NCI-H1105 treated with DMSO at 0.1 percent for 48 hours (cell line): ENCODE data around the gene MCC.

Experiments used
- DNase-seq: peaks from one replicate; lab custom pipeline; 2025; lab: John Stamatoyannopoulos, UW

The MCC gene

DNA sequence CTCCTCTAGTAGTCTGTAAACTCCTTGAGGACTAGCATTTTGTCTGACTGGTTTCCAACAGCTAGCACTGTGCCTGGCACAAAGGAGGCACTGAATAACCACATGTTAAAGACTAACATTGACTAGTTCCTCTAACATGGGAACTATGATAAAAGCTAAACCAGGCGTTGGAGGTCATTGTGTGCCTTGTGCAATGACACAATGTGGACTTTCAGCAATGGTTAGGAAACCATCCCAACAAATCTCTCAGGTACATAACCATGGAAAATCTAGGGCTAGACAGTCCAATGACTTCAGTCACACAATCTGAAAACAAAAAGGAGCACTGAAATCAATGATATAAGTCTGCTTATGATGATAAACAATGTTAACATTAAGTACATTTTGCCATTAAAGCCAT is 311.0 kb downstream of the MCC start:
- DNase-seq: no peak

DNA sequence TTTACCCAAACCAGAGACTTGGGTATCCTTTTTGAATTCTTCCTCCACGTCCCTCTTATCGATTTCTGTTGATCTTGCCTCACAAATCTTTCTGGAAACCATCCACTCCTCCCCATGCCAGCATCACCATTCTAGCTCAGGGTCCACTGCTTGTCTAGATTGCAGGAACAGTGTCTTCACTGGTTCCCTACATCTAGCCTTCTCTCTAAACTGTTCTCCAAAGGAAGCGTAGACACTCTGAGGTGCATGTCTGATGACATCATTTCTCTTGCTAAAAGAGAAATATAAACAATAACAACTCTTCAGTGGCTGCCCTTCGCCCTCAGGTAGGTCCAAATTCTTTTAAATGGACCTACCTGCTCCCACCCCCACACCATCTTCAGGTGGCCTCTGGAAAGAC is 311.5 kb downstream of the MCC start:
- no peak for DNase-seq

DNA sequence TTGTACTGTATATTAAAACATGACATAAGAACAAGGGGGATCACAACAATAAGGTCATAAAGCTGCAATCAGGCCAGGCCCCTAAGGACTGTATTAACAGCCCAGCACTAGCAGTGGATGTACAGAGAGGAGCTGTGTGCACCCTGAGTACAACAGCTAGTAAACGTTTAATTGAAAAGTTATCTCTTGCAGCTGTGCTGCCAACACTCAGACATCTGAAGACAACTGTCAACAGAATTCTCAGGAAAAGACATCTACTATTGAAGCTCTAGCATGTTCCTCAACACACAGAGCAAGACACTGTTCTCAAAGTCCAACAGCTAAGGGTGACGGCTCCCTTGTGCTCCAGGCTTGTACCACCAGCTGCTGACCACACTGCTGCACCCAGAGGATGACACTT is 312.1 kb downstream of the MCC start:
- DNase-seq: no peak

DNA sequence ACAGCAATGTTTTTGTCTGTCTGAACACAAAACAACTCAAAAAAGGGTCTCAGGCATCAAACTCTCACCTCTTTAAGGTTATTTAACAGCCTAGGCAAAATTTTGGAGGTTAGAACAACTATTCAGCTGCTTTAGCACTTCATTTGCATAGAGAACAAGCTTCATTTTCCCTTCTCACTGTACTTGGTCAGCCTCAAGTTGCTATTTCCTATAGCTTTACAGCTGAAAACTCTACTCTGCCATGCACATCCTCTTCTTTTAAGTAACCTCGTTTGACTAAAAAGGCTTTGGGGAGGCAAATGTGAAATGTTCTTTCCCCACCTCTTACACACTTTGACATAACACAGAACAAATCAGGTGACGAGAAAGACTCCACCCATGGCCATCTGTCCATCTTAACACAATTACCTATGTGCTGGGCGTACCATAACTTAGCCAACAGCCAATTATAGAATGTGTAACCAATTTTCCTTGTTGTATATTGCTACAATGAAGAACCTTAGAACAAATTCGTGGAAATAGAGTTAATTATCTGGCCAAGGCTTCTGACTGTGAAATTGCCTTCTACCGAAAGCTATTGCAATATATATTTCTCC is 315.9 kb downstream of the MCC start:
- no peak for DNase-seq

DNA sequence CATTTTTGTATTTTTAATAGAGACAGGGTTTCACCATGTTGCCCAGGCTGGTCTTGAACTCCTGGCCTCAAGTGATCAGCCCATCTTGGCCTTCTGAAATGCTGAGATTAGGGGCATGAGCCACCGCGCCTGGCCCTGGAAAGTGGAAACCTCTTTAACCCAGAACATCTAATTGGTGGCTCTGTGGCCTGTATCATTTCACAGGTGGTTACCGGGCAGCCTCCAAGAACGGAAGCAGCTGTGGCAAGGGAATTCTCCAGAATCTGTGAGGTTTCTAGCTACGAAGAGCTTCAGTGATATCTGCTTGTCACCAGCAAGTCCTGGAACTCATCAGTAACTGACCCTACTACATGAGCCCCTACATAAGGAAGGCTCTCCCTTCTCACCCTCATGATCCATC is 316.7 kb downstream of the MCC start:
- DNase-seq: no peak

DNA sequence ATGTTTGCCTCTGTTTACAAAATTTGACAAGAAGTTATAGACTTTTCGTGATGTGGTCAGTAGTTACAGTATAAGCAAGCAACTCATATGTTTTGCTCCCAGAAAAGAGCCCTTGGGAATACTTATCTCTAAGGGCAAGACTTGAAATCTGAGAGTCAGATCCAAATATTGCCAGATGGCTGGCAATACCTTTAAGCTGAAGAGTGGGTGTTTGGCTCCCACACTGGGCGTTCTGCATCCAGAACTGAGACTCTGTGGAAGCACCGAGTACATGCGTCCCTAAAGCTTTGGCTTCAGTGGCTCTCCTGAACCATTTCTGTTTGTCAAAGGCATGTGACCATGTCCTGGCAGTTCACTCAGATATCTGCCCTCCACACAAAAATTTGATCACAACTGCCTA is 317.5 kb downstream of the MCC start:
- no peak for DNase-seq

DNA sequence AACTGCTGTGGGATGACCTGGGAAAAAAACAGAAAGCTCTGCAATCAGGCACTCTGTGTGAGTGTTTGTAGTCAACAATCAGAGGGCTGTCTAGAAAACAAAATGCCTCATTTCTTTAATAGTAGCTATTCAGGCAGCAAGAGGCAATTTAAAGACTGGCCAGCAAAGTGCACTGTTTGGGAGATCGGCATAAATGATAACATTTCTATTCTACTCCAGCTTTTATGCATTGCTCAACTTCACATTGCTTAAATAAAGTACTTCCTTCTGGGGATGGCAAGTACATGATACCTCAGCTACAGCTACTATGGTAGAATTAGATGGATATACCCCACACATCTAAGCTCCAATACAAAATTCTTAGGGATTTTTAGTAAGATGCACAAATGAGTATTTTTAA is 318.5 kb downstream of the MCC start:
- no peak for DNase-seq

DNA sequence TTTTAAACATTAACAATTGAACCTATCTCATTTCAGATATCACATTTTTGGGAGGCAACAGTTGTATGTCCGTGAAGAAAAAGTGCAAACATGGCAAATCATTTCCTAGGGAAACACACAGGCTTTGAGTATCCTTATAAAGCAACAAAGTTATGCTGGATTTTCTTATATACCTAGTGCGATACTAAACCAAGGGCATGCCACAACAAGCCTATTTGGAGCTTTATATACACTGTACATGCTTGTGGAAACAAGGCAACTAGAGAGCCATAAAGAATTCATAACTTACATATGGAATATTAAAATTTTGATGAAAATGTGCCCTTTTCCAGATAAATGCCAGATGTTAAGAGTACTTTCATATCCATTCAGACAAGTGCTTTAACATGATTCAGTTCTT is 320.3 kb downstream of the MCC start:
- DNase-seq: no peak

DNA sequence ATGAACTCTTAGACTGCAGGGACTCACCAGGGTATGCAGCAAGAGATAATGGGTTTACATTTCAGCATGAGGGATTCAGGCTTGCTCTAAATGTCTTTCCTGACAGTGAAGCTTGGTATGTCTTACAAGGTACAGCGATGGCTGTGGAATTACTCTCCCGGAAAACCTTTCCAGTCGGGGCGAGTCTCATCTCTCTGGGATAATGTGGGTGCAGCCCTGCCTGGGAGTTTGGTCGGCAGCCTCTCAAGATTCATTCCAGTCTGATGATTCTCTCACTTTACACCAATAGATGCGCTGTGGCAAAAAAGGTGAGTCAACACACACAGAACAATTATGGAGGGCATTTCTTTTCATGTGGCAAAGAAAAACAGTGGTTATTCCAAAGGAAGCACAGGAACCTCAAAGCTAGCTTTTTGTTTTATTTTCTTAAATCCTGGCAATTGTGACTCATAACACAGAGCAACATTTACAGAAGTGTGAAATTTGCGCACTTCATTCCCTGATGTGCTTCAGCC is 321.3 kb downstream of the MCC start:
- no peak for DNase-seq

DNA sequence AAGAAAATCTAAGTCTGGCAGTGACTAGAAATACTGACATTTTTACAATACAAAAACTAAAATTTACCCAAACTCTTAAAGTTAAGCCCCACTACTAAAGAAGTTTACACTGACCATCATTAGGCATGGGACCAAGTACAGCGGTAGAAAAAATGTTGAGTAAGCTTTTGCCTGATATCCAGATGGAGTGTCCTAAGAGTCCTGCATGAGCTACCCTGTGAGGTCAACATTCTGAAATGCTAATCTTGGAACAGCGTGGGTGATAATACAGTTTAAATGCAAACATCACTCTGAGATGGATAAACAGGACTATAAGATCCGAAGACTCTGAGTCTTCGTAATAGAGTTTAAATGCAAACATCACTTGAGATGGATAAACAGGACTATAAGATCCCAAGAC is 322.0 kb downstream of the MCC start:
- no peak for DNase-seq

DNA sequence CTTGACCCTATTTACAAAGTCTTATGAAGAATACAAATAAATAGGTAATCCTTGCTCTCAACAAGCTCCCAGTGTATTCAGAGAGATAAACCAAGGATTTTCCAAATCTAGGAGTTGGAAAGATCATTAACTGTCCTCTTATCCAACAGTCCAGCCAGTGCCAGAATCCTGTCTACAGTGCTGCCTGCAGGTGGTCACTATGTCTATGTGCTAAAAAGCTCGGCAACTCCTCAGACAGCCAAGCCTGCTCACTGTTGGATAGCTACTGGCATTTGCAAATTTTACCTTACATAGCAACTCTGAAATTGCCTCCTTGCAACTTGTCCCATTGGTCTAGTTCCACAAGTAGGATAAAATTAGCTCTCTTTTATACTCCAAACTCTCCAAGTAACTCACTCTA is 324.2 kb downstream of the MCC start:
- no peak for DNase-seq

DNA sequence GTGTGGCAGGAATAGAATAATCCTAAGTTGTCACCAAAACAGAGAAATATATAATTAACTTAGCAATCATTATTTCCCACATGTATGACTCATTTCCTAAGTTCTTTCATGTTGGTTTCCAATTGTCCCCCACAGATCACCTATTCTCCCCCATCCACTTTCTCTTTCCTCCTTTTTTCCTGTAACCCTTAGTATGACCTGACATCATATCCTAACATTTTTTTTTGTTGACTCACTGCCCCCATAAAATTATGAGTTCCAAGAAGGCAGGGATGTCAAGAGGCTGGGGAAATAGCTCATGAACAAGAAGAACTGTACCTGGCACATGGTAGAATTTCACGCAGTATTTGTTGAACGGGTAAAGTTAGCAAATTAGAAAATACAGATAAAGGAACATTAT is 324.9 kb downstream of the MCC start:
- no peak for DNase-seq

DNA sequence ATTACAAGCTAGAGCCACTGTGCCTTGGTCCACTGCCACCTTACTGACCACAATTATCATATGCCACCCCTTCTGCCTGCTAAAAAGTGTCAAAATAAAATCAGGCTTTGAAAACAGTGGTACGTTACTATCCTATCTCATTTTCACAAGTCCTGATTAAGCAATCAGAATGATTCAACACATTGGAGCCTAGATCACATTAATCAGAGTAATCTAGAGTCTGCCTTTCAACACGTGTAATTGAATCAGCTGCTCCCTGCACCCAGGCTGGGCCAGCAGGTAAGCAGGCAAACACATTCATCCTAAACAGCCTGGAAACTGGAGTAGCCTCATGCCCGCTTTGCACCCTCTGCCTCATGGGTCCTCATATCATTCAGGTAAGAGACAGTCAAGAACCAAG is 325.5 kb downstream of the MCC start:
- no peak for DNase-seq

DNA sequence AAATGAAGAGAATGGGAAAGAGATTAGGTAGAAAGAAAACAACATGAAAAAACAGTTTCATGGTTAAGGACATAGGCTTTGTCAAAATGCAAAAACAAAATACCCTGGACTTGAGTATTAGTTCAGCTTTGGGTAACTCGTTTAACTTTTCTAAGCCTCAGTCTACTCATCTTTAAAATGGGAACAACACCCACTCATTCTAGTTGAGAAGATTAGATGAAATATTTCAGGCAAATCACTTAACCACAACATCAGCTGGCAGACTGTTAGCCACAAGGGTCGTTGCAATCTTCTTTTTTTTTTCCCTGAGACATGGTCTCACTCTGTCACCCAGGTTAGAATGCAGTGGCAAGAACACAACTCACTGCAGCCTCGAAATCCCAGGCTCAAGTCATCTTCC is 326.0 kb downstream of the MCC start:
- DNase-seq: no peak

DNA sequence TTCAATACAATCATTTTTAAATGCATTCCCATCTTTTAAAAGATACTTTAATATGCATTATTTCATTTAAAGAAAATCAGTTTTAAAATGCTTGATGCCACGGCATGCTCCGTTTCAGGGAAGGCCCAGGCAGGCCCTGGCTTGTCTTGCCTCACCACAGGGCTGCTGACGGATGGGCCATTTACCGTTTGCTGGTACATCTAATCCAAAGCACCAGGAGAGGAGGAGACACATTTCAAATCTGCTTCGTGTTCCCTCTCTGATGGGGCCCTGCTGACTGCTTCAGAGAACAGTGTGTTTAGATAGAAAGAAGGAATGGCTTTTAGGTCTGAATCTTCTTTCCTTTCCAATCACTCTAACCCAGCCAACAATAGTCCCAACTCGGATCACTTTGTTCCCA is 326.4 kb downstream of the MCC start:
- no peak for DNase-seq

DNA sequence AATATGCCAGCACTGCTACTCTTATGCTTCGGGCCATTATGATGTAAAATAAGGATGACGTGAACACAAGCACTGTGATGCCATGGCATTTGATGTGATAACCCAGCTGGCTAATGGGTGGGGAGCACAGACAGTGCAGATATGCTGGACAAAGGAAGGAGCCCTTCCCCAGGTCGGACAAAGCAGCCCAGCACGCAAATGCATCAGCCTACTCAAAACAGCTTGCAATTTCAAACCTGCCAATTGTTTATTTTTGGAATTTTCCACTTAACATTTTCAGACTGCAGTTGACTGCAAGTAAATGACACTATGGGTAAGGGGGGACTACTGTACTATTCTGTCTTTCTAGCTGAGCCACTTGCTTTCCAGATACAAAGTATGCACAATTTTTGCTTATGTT is 330.4 kb downstream of the MCC start:
- DNase-seq: no peak

DNA sequence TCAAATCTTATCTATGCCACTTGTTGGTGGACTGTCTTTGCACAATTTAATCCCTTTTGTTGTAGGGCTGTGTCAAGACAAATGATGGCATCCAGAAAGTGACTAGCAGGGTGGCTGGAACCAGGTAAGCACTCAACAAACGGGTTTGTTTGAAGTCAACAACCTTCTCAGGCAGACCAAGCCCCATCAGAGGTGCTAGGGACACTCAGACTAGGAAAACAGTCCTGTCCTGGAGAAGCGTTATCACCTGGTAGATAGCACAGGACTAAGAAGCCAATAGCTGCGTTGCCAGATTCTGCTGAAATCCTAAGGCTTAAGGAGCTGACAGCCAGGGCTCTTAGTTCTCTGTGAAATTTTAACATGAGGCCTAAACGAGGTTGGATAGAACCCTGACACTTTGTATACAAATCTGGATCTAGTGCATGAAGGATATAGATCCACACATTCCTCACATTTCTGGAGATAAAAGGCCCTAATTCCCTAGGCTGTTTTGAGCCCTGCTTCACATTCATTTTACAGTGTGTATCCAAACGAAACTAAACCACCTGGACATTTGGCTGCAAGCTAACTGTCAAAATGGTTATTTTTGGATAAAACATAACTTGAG is 331.9 kb downstream of the MCC start:
- no peak for DNase-seq

DNA sequence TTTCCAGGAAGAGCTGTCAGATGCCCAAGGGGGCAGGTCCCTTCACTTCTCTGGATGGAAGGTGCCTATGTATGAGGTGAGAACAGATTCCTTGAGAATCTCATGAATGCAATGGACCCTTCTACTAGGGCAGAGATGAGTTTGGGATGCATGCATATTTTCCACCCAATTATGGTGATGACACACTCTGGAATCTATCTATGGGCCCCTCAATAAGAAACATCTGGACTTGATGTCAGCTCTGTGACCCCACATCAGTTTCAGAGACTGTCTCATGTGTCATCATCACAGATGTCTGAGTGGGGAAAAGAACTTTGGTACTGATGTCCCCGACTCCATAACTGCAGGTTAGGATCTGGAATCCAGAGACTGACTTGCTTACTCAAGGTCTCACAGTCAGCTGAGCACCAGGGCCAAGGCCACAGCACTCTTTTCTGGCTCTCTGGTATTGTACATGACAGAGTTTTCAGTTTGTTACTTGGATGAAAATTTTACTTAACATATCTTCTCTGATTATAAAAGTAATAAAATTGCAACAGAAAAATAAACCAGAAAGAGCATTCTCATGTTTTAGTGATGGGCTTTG is 334.6 kb downstream of the MCC start:
- no peak for DNase-seq

DNA sequence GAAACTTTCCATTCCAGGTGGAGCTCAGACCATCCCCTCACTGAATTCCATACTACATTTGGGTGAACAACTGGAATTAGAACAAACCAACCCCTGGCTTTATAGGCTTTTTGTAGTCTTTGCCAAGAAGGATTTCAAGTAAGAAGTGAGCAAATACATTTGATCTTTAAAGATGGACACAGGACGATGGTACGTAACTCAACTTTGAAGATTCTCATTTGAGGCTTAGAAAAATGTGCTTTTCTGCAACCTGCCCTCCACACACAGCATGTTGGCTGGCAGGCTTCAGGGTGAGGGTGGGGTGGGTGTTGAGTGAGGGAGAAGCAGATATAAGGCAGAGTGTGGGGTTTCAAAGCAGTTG is 335.9 kb downstream of the MCC start:
- no peak for DNase-seq

DNA sequence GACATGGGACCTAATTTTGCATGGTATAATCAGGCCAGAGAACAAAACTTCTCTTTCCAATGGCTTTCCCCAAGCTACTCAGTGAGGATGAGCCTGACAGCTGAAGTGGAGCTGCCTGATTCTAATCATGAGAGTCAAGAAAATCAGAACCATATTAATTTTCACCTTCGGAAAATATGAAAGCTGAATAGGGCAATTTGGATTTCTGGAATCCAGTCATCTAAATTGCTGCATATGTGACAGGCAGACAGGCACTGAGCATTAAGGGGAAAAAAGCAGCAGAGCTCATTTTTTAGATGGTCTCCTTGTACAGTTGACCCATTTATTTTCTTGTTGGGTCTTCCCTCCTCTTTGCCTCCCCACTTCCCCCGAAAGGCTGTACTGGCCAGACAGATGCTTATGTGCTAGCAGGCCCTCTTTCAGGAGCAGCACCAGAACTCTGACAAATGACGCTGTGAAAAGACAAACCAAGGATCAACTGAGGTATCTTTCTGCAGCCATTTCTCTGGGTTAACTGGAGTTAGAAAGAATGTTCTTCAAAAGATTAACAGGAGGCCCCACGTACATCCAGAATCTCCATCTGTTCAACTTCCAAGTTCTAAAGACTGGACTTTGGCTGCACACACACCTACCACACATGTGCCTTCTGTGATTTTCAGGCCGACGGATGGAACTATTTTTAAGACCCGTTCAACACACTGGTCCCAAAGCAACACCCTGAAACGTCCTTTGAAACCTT is 336.4 kb downstream of the MCC start:
- DNase-seq: no peak

DNA sequence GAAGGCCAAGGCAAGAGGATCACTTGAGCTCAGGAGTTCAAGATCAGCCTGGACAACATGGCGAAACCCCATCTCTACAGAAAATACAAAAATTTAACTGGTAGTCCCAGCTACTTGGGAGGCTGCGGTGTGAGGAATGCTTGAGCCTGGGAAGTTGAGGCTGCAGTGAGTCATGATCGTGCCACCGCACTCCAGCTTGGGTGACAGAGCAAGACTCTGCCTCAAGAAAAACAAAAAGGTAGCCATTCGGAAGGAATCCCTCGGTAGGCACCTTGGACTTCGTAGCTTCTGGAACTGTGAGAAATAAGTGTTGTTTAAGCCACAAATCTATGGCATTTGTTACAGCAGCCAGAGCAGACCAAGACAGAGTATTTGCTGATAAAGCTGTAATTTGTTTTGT is 337.4 kb downstream of the MCC start:
- DNase-seq: no peak

DNA sequence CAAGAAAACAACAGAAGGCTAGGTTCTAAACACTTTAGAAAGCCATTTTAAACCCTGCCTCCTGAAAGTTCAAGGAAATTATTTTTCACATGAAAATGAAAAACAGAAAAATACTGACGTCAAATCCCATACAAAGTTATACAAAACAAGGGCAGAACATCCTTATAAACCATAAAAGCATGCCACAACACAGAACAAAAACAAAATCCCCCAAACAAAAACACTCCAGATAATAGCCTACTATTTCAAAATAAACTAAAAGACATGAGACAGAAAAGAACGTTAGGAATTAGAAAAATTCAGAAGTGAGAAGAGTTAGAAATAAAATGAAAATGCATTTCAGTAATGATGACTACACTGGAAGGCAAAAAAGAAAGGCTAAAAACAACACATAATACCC is 338.0 kb downstream of the MCC start:
- DNase-seq: no peak

DNA sequence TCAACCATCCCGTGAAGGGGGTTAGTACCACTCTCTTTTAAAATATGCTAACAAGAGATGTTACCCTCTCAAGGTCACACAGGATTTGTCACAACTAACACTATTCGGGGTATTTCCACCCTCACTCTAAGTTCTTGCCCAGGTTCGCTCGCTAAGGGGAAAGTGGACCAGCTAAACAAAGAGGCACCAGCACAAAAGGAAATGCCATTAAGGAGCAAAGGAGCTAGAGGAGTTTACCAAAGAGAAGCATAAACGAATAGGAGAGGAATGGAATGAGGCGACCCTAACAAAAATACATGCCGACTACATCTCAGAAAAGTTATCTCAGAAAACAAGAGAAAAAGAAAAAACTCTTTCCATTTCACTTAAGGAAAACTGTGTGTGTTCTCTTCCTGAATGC is 340.7 kb downstream of the MCC start:
- no peak for DNase-seq
